Activated gamma-delta T cell treated with anti-CD3 and anti-CD28 coated beads, Interleukin-2, amount 50 U/mL, for 16 hours (primary cell): ENCODE results near the gene NUBP2.

Source experiments
- DNase-seq: peaks from one replicate; pipeline ENCODE4 v3.0.0-alpha.2; 2020; ENCODE audit warnings: low read depth

Gene NUBP2

GRCh38 chr16:1758923-1759322 is 23.8 kb upstream of the NUBP2 start:
- no peak for DNase-seq

- DNase-seq, result no peak
These were observed 23.2 kb upstream of the NUBP2 start for GRCh38 chr16:1759511-1759910.

GRCh38 chr16:1760911-1761310 is 21.8 kb upstream of the NUBP2 start:
- no peak for DNase-seq

GRCh38 chr16:1761751-1762150 is 21.0 kb upstream of the NUBP2 start:
- no peak for DNase-seq

- no peak for DNase-seq
These were observed 20.4 kb upstream of the NUBP2 start for GRCh38 chr16:1762196-1762878.

- no peak for DNase-seq
These were observed 19.8 kb upstream of the NUBP2 start for GRCh38 chr16:1762879-1763520.

GRCh38 chr16:1763521-1764511 is 18.9 kb upstream of the NUBP2 start:
- DNase-seq, result no peak

- DNase-seq, result no peak
These were observed 17.8 kb upstream of the NUBP2 start for GRCh38 chr16:1764971-1765370.

- no peak for DNase-seq
These were observed 16.9 kb upstream of the NUBP2 start for GRCh38 chr16:1765826-1766225.

- DNase-seq, result no peak
These were observed 16.5 kb upstream of the NUBP2 start for GRCh38 chr16:1766231-1766630.

GRCh38 chr16:1766701-1767100 is 16.1 kb upstream of the NUBP2 start:
- DNase-seq, result no peak

- DNase-seq, result no peak
These were observed 15.4 kb upstream of the NUBP2 start for GRCh38 chr16:1767116-1767994.

- no peak for DNase-seq
These were observed 14.5 kb upstream of the NUBP2 start for GRCh38 chr16:1768061-1768766.

GRCh38 chr16:1768767-1769401 is 13.9 kb upstream of the NUBP2 start:
- no peak for DNase-seq

GRCh38 chr16:1769402-1770300 is 13.1 kb upstream of the NUBP2 start:
- DNase-seq, result no peak

GRCh38 chr16:1770328-1771187 is 12.2 kb upstream of the NUBP2 start:
- peak; percentile 44 for DNase-seq

GRCh38 chr16:1771188-1771863 is 11.4 kb upstream of the NUBP2 start, which contains the start of gene NME3:
TSS of gene NME3 (minus strand) at chr16:1771543. CDS start at chr16:1771534, 9 bp downstream.
- peak; percentile 56 for DNase-seq

GRCh38 chr16:1771864-1772361 is 10.8 kb upstream of the NUBP2 start:
- DNase-seq, result no peak
